ENCODE results near the gene CAPN9.
A peak's percentile ranks its signal among the peaks of the same experiment; 100 is the strongest.

CAPN9 gene

DNA sequence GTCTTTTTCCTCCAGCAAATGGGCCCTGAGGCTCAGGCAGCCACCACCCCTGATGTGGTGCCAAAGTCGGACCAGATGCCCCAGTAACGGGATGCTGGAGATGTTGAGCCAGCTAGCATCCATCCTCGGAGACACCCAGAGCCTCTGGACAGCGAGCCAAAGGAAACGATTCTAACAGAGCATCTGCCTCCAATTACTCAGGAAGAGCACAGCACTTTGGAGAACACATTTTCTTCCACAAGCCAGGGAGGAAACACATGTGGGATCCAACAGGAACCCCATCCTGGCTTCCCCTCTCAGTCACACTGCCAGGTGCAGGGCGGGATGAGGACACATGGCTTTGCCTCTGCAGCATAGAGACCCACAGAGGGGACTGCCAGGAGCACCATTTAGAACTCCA, 76.2 kb downstream of the CAPN9 start:
- Histone ChIP-seq H3K9ac (no peak overlapping the region; a peak in 1 of 22 replicates), H3K4me3 (no peak overlapping the region), H4K20me1 (no peaks in the 10 kb centered on the region), H3K27ac (peak overlapping the region in 1 of 11 experiments; percentile 65; a peak in 2 of 22 replicates), H3K9me3 (replicated peaks in 1 of 11) (no peaks in the 10 kb centered on the region), H3K4me2 (peak overlapping the region in 9 of 11 experiments; percentile 7 to 82 (median 64); a peak in 16 of 22 replicates), H3K27me3 (no peaks in the 10 kb centered on the region), H3K36me3 (no peaks in the 10 kb centered on the region), H3K4me1 (peaks cover 27 to 58% (median 54%) of the 10 kb centered on the region in 10 experiments)
- no peak for TF ChIP-seq Cebpa-rat (IDR thresholded peaks at IDR 0.05)

DNA sequence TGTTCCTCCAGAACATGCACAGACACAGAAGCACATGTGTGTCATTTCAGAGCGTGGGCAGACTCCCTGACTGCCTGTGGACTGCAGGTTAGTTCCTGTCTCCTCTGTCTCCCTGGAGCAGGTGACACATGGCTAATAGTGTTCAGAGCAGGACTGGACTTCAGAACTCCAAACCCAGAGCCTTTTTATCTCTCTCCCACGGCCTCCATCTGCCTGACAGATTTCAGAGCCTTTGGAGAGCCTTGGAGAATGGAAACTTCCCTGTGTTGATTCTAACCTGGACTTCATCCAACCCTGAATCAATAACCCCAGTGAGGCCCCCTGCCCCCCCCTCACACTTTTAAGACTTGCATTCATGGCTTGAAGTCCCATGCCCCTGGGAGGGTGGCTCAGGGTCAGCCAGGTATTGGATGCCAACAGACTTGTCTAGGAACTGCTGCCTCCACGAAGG, 76.8 kb downstream of the CAPN9 start:
- Histone ChIP-seq H3K36me3 (no peaks in the 10 kb centered on the region), H4K20me1 (no peaks in the 10 kb centered on the region), H3K9me3 (replicated peaks in 1 of 11) (no peaks in the 10 kb centered on the region), H3K27ac (peak overlapping the region in 3 of 11 experiments; percentile 1 to 65 (median 43); a peak in 4 of 22 replicates), H3K27me3 (no peaks in the 10 kb centered on the region), H3K4me2 (peak overlapping the region in 10 of 11 experiments; percentile 60 to 82 (median 68); a peak in 18 of 22 replicates), H3K9ac (no peak overlapping the region), H3K4me3 (no peak overlapping the region), H3K4me1 (peaks cover 27 to 58% (median 54%) of the 10 kb centered on the region in 10 experiments)
- no peak for TF ChIP-seq Cebpa-rat (IDR thresholded peaks at IDR 0.05)

DNA sequence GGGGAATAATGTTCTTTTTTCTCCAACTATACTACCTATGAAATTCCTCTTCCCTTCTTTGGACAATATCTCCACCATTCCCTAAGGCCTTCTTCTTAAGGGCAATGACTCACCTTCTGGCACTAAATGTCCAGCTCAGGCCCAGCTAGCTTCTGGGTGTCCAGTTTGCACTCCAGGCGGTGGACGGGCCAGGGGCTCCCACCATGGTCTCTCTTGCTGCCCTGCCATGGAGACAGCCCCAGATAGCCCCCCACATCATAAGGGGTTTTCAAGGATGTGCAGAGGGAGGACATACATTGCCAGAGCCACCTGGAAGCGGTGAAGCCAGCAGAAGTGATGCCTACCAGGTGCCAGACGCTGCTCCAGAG, 77.3 kb downstream of the CAPN9 start:
- Histone ChIP-seq H3K4me1 (peaks cover 27 to 58% (median 54%) of the 10 kb centered on the region in 10 experiments), H3K27me3 (no peaks in the 10 kb centered on the region), H3K9ac (peak overlapping the region in 3 of 11 experiments; percentile 11 to 44 (median 13); a peak in 3 of 22 replicates), H3K27ac (peak overlapping the region in 9 of 11 experiments; percentile 1 to 66 (median 46); a peak in 13 of 22 replicates), H3K4me3 (no peak overlapping the region), H3K4me2 (peak overlapping the region; percentile 60 to 82 (median 70)), H4K20me1 (no peaks in the 10 kb centered on the region), H3K9me3 (replicated peaks in 1 of 11) (no peaks in the 10 kb centered on the region), H3K36me3 (no peaks in the 10 kb centered on the region)
- TF ChIP-seq Cebpa-rat (IDR thresholded peaks at IDR 0.05): no peak

DNA sequence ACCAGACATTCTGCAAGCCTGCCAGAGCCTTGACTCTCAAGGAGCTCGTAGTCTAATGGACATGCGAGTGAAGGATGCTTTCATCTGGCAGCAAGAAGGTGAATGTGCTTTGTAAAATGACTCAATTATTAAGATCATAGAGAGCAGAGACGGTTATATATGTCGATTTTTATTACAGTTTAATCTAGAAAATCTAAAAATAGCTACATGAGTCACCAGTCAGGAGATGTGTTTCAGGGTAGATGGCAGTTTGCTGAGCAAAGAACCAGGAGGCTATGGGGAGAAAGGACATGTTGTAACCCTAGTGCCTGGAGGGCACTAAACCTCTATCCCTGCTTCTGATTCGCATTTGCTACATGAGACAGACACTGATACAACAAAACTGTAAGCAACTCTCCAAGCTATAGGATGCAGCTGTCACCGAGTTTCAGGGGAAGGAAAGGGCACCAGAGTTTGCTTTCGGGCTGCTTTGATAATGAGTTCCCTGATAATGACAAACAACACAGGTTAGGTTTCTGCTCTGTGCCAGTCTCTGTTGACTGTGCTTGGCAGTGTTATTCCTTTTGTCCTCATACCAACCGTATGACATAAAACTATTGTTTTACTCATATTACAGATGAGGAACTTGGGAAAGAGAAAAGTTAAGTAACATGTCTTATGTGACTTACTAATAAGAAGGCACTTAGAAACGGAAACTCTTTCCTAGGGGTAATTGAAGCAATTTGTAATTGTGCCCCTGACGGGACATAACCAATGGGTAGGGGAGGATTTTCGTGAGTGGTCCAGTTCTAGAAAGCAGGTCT, 77.9 kb downstream of the CAPN9 start:
- H3K4me2 ChIP-seq: peak overlapping the region; percentile 60 to 82 (median 70)
- peaks cover 27 to 58% (median 54%) of the 10 kb centered on the region in 10 experiments for H3K4me1 ChIP-seq
- peaks cover 0 to 4% (median 0%) of the 10 kb centered on the region in 11 experiments; a peak in 2 of 22 replicates for H3K9me3 ChIP-seq (replicated peaks in 1 of 11)
- no peaks in the 10 kb centered on the region for H4K20me1 ChIP-seq
- peak in 1 of 11 experiments; percentile 47; a peak in 1 of 22 replicates for TF ChIP-seq Cebpa-rat (IDR thresholded peaks at IDR 0.05)
- H3K36me3 ChIP-seq: no peaks in the 10 kb centered on the region
- H3K4me3 ChIP-seq: no peak overlapping the region
- peak overlapping the region in 10 of 11 experiments; percentile 2 to 66 (median 46); a peak in 19 of 22 replicates for H3K27ac ChIP-seq
- H3K9ac ChIP-seq: peak overlapping the region in 5 of 11 experiments; percentile 13 to 48 (median 34); a peak in 6 of 22 replicates
- H3K27me3 ChIP-seq: no peaks in the 10 kb centered on the region

DNA sequence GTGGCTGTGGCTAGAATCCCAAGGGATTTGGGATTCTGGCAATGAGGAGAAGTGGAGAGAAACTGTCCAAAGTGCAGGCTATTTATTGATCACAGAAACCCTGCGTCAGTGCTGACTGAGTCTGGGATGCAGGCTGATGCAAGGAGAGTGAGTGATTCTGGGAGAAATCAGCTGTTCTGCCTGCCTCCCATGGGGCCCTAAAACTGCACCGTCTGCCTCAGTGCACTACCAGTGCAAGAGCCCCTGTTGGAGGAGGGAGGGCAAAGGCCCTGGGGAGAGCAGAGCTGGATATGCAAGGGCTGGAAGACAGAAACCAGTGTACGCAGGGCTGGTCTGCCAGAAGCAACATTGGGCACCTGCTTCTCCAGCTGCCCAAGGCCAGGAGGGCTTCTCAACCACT, 78.6 kb downstream of the CAPN9 start:
- Histone ChIP-seq H3K36me3 (no peaks in the 10 kb centered on the region), H3K27me3 (no peaks in the 10 kb centered on the region), H3K9ac (peak overlapping the region in 4 of 11 experiments; percentile 13 to 34 (median 22); a peak in 5 of 22 replicates), H3K4me1 (peaks cover 27 to 58% (median 54%) of the 10 kb centered on the region in 10 experiments), H3K9me3 (replicated peaks in 1 of 11) (peaks cover 0 to 7% (median 2%) of the 10 kb centered on the region in 11 experiments; a peak in 9 of 22 replicates), H3K4me3 (no peak overlapping the region), H3K27ac (peak overlapping the region in 9 of 11 experiments; percentile 20 to 66 (median 45); a peak in 14 of 22 replicates), H4K20me1 (no peaks in the 10 kb centered on the region), H3K4me2 (peak overlapping the region; percentile 60 to 82 (median 70))
- TF ChIP-seq Cebpa-rat (IDR thresholded peaks at IDR 0.05): no peak

DNA sequence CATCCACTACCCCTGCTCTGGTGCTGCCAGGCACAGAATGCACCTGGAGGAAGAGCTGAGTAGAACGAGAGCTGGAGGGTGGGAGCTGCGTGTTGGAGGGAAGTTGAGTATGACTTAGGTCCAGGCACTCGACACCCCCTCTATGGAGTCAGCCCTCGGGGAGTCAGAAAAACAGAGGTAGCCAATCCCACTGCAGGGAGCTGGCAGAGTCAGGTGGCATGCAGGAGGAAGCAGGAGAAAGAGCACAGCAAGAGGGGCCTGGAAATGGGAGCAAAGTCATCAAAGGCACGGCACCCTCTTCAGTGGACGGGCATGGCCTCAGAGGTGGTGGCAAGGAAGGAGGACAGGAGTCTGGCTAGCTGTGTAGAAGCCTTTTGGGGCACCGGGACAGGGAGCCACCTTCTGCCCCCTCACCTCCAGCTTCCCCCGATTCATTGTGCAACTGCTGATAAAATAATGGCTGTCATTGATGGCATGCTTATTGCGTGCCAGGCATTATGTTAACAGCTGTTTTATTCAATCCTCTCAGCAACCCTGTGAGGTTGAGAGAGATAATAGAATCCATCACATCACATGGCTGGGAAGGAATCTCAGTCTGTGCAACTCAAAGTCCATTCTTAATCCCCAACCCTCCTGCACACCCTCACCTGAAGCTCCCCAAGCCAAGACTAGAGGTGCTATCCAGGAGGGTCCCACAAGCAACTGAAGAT, 79.1 kb downstream of the CAPN9 start:
- no peak for TF ChIP-seq Cebpa-rat (IDR thresholded peaks at IDR 0.05)
- no peaks in the 10 kb centered on the region for H3K36me3 ChIP-seq
- H3K4me1 ChIP-seq: peaks cover 27 to 53% (median 50%) of the 10 kb centered on the region in 10 experiments
- H3K27ac ChIP-seq: peak overlapping the region in 6 of 11 experiments; percentile 43 to 66 (median 54); a peak in 10 of 22 replicates
- H3K9ac ChIP-seq: no peak overlapping the region
- no peak overlapping the region for H3K4me3 ChIP-seq
- H3K4me2 ChIP-seq: peak overlapping the region; percentile 60 to 82 (median 70)
- H3K27me3 ChIP-seq: no peaks in the 10 kb centered on the region
- peaks cover 4 to 12% (median 8%) of the 10 kb centered on the region in 11 experiments; a peak in 14 of 22 replicates for H3K9me3 ChIP-seq (replicated peaks in 1 of 11)
- no peaks in the 10 kb centered on the region for H4K20me1 ChIP-seq

DNA sequence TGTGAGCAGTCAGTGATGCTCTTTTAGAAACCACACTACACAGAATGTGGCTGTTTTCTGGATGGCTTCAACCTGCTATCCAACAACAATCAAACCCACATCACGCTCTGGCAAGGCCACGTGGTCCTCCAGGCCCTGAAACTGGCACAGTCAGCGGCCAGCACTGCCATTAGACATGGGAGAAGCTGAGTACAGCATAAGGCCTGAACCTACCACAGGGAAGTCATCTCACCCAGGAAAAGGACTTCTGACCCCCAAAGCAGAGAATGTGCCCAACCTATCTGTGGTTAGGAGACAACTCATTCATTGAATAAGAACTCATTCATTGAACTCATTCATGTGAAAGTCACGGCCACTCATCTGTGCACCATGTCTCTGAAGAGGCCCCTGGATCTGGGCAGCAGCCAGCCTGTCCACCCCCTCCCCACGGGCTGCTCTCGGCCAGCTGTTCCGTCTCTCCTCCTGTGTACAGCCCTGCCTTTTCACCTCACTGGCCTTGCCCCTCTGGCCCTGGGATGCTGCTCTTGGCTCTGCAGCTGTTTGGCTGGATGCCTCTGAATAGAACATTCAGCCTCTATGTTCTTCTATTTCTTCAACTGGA, 80.0 kb downstream of the CAPN9 start:
- Histone ChIP-seq H3K27ac (no peak overlapping the region), H3K9ac (no peak overlapping the region), H3K4me3 (no peak overlapping the region), H3K9me3 (replicated peaks in 1 of 11) (peaks cover 8 to 16% (median 11%) of the 10 kb centered on the region in 11 experiments; a peak in 14 of 22 replicates), H3K4me2 (no peak overlapping the region), H4K20me1 (no peaks in the 10 kb centered on the region), H3K36me3 (no peaks in the 10 kb centered on the region), H3K4me1 (peaks cover 31 to 45% (median 41%) of the 10 kb centered on the region in 10 experiments), H3K27me3 (no peaks in the 10 kb centered on the region)
- TF ChIP-seq Cebpa-rat (IDR thresholded peaks at IDR 0.05): no peak

DNA sequence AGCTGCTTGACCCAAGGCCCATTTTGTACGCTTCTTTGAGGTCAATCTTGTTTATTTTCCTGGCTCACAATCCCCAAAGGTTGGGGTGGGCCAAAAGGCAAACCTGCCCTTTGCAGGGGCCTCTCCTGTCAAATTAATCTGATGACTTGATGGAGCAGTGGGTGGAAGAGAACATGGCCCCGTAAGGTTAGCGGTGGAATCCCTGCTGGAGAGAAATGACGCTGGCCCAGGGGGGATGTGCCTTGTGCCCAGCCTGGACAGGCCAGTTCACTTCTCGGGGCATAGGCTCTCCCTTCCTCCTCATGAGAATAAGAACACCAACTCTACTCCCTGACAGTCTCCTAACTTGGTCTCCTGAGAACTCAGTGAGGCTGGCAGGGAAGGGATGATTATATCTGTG, 80.6 kb downstream of the CAPN9 start:
- TF ChIP-seq Cebpa-rat (IDR thresholded peaks at IDR 0.05): no peak
- Histone ChIP-seq H3K4me2 (no peak overlapping the region), H3K9me3 (replicated peaks in 1 of 11) (peaks cover 8 to 19% (median 11%) of the 10 kb centered on the region in 11 experiments; a peak in 14 of 22 replicates), H3K27ac (no peak overlapping the region), H3K9ac (no peak overlapping the region), H3K36me3 (no peaks in the 10 kb centered on the region), H3K4me3 (no peak overlapping the region), H3K4me1 (peaks cover 31 to 38% (median 36%) of the 10 kb centered on the region in 10 experiments), H3K27me3 (no peaks in the 10 kb centered on the region), H4K20me1 (no peaks in the 10 kb centered on the region)

All from BLaER1 treated with 17β-estradiol and CSF1 and Interleukin-3, amounts not matched to agents 10 nM and 100 nM (cell line).